Measurements from ENCODE around the gene CCR1.
"Not testable (repeated sequence)": the region's sequence is repeated elsewhere in the genome, so short reads cannot be mapped to it uniquely, and the experiment has no call there.

CCR1 gene

GRCh38 chr3:46209746-46210470 is 1.8 kb upstream of the CCR1 start:
- no peak for DNase-seq

GRCh38 chr3:46209053-46209452 is 940 bp upstream of the CCR1 start:
- DNase-seq, result no peak

- not testable (repeated sequence) for DNase-seq
Measured at GRCh38 chr3:46207514-46207913, 599 bp downstream of the CCR1 start.

GRCh38 chr3:46206282-46207015 is 1.7 kb downstream of the CCR1 start:
- no peak for DNase-seq

GRCh38 chr3:46205286-46205960 is 2.7 kb downstream of the CCR1 start:
- DNase-seq, result no peak

- no peak for DNase-seq
Measured at GRCh38 chr3:46203681-46204080, 4.4 kb downstream of the CCR1 start.

GRCh38 chr3:46202535-46202934 is 5.6 kb downstream of the CCR1 start:
- no peak for DNase-seq

- DNase-seq, result no peak
Measured at GRCh38 chr3:46200790-46201189, 7.3 kb downstream of the CCR1 start.

GRCh38 chr3:46200211-46200610 is 7.9 kb downstream of the CCR1 start:
- DNase-seq, result no peak

- DNase-seq, result no peak
Measured at GRCh38 chr3:46196261-46196957, 11.7 kb downstream of the CCR1 start.

- DNase-seq, result no peak
Measured at GRCh38 chr3:46194868-46195553, 13.1 kb downstream of the CCR1 start.

GRCh38 chr3:46193436-46193835 is 14.7 kb downstream of the CCR1 start:
- DNase-seq, result no peak

GRCh38 chr3:46192939-46193338 is 15.2 kb downstream of the CCR1 start:
- no peak for DNase-seq

- no peak for DNase-seq
Measured at GRCh38 chr3:46191730-46192129, 16.4 kb downstream of the CCR1 start.

GRCh38 chr3:46188708-46189107 is 19.4 kb downstream of the CCR1 start:
- DNase-seq, result no peak

GRCh38 chr3:46187876-46188275 is 20.2 kb downstream of the CCR1 start:
- DNase-seq, result no peak

- DNase-seq, result no peak
Measured at GRCh38 chr3:46187341-46187700, 20.8 kb downstream of the CCR1 start.

- DNase-seq, result no peak
Measured at GRCh38 chr3:46186471-46187340, 21.4 kb downstream of the CCR1 start.

GRCh38 chr3:46184469-46184868 is 23.6 kb downstream of the CCR1 start:
- DNase-seq, result no peak

- DNase-seq, result no peak
Measured at GRCh38 chr3:46183330-46183729, 24.8 kb downstream of the CCR1 start.

- DNase-seq, result no peak
Measured at GRCh38 chr3:46168583-46169345, 39.3 kb downstream of the CCR1 start.

Data from activated naive CD4-positive, alpha-beta T cell (primary cell).